ENCODE measurements around the gene C18orf63.
A peak's percentile ranks its signal among the peaks of the same experiment; 100 is the strongest.

The C18orf63 gene

DNA sequence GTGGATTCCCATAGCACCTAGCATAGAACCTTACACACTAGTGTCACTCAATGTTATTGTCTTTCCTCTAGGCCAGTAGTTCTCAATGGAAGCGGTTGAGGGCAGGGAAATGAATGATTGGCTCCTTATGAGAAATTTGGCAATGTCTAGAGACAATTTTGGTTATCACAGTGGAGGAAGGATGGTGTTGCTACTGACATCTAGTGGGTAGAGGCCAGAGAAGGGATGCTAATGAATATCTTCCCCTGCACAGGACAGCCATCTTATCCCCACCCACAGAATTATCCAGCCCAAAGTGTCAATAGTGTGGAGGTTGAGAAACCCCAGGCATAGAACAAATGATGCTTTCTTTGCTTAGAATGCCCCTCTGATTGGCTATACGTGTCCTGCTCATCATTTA is 15.8 kb downstream of the C18orf63 start:
- DNase-seq, result no peak

DNA sequence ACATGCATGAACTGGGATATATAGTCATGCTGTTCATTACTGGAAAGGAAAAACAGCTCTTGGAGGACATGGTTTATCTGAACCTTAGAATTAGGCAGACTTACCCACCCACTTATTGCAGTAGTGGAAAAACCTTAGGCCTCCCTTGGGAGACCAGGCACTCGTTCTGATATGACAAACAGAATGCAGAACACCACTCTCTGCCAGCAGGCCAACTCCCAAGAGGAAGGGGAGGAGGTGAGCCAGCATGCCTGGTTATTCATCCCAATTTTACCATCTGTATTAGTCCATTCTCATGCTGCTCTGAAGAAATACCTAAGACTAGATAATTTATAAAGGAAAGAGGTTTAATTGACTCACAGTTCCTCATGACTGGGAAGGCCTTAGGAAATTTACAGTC is 17.5 kb downstream of the C18orf63 start:
- no peak for DNase-seq

DNA sequence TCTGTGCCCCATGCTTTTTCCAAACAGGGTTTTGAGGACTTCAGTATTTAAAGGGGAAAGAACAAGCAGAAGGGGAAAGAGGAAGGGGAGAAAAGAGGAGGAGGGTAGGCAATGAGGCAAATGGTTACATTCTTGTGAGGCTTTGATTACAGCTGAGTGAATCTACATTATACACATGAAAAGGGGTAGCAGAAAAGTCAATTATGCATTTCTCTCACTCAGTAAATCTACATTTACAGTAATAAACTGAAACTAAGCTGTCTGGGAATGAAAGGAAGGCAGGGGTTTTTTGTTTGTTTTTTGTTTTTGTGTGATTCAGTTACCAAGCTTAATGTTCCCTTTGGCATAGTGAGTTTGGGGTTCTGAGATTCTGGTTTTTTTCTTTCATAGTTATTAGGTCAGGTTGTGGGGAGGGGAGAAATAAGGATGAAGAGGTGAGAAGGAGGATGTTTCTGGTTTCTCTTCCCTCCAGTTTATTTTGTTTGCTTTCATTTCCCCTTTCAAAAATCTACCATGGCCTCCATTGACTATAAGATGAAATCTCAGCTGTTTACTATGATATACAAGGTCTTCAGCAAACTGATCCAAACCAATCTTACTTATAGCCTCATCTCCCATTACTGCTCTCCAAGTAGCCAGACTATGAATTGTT is 18.7 kb downstream of the C18orf63 start:
- DNase-seq, result no peak

DNA sequence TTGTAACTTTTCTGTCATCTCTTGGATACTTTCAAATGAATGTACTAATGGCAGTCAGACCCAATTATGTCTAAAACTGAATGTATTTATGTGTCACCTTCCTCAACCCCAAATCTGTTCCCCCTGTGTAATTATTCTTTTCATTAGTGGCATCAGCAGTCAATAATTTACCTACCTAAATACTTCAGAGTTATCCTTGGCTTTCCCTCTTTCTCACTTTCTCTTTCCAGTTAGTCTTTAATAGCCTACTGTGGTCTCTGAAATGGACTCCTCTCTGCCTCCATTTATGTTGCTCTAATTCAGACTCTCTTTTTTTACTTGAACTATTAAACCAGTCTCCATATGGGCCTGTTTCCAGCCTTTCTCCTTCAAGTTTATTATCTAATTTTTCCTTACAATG is 21.0 kb downstream of the C18orf63 start:
- DNase-seq, result no peak

DNA sequence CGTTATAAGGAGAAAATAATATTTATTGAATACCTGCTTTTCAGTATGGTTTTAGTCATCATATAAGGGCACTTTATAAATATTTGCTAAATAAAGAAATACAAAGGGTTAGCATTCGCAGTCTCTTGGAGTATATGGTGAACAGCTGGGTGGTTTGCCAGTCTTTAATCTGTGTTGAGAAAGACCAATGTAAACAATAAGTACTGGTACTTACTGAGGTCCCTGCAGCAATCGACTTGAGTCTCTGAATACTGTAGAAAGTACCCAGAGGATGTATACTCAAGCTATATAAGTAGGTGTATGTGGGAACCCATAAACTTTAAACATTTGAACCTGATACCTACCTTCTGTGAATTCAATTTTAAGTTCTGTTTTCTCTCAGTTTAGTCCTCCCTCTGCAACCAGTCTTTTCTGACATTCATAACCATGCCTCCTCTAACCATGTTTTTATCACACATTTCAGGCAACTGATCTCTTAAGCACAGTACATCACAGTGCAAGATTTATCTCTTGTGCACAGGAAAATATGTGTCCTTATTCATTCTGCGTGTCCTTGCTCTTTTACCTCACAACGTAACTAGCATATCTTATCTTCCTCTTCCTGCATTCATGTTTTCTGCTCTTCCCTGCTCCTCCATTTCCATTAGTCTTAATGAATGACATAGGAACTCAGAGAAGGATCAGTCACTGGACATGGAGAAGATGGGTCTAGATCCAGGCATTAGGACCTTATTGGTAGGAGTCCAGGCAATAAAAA is 21.7 kb downstream of the C18orf63 start:
- no peak for DNase-seq

DNA sequence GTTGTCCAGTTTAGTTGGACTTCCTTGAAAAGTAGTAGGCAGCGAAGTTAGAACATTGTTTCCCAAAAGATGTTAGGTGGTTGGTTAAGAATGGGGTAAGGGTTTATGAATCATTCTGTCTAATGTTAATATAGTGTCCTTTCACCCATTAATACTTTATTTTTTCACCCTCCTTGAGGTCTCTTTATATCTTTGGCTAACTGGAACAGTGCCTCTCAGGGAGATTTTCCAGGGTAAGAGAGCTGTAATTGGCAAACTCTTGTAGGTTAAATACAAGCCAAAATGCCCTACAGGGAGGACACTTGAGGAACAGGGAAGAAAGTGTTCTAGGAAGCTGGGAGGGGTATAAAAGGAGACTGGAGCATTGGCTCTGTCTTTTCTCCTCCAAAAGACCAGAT is 22.3 kb downstream of the C18orf63 start:
- DNase-seq, result no peak

DNA sequence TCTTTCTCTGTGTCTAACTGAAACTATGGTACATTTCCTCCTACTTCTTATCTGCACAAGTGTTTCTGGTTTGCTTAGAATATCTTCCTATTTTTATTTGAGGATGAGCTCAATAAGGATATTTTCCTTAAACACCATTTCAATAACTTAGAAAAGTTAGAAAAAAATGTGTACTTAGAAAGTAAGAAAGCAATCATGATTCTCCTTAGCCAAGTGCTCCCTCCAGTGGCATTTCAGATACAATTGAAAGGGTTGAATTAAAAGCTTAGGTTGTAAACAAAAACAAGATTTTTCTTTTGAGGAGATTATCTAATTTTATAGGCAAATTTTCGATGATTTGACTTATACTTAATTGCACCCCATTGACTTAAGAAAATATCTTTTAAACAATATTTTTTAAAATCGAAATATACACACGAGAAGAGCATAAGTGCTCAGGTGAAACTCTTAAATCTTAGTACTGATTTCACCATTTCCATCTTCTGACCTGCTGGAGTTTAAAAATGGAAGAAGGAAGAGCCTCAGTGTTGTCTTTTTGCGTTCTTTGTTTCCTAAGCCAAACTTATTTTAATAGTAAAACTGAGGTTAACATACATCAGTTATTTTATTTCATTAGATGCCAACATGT is 26.9 kb downstream of the C18orf63 start:
- no peak for DNase-seq

DNA sequence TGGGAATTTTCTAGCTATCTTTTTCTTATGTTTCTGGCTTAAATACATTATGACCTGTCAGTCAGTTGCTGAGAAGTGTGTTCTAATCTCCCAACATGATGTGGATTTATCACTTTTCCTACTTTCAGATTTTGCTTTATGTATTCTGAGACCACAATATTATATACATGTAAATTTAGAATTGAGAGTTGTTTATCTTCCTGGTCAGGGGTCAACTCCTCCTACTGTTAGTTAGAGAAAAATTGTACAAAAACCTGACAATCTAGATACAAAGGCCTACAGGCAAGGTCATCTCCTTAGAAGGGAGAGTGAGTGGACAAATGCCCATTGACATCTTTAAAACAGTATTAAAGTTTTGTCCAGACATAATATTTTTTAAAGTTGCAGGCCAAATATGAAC is 30.6 kb downstream of the C18orf63 start:
- DNase-seq, result no peak

DNA sequence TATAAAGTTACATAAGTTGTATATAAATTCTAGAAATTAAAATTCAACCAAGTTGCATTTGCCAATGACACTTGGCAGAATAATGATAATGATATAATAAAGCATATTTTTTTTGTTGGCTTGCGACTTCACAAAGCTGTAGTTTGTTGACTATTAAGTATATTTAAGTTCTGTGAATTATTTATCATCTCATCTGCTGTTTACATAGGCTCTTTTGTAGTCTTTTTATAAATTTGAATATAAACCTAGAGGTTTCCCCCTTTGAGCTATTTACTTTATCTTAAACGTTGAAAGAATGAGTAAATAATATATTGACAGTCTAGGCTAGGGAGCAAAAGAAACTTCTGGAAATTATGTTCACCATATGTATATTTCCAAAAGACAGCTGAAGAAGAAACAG is 32.9 kb downstream of the C18orf63 start:
- DNase-seq, result no peak

DNA sequence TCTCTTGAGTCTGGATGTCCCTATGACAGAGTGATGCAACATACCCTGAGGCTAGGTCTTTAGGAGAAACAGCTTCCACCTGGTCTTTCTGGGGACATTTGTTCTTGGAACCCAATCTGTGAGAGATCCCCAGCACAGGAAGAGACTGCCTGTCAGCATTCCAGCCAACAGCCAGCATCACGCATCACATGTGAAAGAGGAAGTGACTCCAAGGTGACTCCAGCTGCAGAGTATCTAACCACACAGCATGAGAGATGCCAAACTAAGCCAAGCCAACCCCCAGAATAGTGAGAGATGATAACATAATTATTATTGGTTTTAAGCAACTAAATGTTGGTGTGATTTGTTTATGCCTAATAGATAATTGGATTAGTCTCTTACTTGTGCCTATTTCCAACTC is 35.7 kb downstream of the C18orf63 start:
- DNase-seq, result no peak

DNA sequence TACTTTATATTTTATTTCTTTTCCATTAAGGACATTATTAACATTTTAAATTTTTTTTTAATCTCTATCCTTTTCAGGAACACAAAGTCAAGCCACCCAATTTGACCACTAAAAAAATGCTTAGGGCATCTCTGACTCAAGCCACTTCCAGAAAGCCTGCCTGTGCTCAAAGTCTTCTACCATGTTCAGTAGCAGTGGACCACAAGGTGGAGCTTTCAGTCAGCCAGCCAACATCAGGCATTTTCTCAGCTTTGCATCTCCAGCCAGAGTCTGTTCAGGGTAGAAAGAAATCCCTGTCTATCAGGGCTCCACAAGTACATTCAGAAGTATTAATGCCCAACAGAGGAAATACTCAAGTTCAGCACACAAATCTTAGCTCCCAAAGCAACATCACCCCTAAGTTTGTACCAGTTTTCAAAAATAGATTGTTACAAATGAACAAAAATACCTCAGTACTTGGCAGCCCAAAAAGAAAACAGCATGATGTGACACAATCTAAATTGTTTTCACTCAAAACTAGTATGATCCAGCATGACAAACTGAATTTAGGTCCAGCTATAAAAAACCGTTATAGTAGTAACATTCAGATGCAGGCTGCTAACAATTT is 37.6 kb downstream of the C18orf63 start:
- DNase-seq, result peak; percentile 8

DNA sequence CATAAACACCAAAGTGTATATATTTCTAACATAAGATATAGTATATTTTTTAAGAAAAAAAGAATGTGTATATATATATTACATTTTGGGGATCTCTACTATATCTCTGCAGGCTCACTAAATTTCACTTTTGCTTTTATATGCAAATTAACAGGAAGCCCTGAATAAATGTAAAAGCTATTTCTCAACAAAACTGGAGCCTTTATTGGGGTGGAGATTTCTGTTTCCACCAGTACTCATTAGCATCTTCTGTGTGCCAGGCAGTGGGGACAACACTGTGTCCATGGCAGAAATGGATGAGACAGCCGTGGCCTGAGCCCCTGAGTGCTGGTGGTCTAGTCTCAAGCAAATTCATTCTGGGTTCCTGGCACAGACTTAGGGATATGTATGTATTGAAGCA is 41.3 kb downstream of the C18orf63 start:
- no peak for DNase-seq

DNA sequence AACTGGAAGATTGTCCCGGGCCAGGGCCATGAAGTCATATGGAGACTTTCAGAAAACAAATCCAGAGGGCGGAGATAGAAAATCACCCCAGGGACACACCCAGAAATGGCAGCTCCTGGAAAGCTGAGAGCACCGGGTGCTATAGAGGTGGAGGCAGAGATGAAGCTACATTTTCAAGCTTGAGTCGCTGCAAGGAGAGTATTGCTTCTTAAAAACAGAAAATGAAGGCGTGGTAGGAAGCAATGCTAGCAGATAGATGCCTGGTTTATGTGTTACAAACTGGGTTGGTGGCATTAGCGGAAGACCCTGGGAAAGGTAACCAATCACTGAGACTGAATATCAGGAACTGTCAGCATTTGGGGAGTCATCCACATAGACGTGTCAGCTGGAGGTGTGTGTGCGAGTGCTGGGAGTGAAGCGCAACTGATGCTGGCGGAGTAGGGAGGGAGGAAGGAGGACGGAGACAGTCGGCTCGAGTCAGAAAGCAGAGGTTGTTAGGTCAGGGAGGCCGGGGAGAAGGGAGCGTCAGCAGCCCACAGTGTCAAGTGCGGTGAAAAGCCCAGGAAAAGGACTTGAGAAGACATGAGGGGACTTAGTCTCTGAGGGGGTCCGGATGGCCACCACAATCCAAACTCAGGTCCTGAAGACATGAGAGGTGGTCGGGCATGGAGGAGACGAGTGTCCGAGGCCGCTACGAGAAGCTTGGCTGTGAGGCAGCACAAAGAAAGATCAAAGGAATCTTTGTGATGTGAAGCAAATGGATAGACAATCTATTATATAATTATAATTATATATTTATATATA is 45.4 kb downstream of the C18orf63 start:
- no peak for DNase-seq

DNA sequence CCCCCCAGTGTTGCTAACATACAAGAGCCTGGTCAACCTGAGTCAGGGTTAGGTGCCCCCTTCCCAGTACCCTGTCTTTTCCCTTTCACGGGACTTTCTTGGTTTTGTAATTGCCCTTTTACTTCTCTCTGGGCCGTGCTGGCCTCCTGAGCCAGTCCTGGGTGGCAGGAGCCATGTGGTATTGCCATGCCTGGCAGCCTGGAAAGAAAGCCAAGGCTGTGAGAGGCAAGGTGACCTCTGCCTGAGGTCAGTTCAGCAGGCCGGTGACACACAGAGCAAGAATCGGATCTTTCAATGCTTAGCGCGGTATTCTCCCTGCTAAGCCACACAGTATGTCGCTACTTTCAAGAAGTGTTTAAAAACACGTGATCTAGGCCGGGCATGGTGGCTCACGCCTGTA is 52.3 kb downstream of the C18orf63 start:
- DNase-seq, result no peak

DNA sequence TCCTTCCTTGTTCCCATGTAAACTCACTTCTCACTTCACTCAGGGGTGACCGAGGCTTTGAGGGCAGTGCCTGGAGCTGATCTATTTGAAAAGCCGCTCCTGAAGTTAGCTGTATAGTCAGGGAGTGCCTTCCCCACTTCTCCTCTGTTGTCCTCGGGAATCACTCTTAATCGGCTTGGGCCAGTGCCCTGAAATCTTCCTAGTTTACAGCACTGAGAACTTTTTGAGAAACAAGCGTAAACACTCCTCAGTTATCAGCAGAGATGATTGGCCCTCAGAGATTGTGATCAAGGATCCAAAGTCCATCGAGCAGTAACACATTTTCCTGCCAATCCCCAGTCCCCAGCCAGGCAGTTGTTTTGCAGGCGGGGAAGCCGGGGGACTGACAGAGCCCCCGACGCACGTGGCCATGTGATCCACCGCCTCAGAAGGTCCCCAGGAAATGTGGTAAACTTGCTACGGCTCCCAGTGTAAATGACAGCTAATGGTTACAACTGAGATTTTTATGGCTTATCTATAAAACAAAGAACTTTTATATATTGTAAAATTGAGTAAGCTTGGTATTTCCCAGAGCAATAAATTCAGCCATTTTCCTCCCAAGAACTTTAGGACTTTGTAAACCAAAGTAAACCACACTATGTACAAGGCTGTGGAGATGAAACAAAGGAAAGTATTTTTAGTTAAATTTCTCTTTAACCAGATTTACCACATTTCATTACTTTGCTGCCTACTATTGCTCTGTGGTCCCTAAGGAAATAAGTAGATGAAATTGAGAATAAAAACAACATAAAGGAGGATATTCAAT is 53.5 kb downstream of the C18orf63 start:
- DNase-seq, result no peak

DNA sequence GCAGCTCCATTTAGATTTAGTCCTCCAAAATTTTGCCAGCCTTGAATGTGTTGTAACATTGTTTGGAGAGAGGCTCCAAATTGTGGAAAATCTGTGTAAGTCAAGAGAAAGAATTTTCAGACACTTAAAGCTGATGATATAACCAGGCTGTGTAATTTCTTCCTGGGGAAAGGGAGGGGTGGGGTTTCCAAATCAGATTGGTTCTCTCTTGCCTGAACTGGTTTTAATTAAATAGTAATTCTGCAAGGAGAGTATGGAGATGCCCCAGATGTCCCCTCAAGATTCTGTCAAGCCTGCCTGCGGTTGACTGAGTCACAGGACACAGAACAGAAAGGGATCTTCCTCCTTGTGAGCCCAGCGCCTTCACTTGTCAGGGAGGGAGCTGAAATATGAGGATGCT is 54.5 kb downstream of the C18orf63 start:
- no peak for DNase-seq

DNA sequence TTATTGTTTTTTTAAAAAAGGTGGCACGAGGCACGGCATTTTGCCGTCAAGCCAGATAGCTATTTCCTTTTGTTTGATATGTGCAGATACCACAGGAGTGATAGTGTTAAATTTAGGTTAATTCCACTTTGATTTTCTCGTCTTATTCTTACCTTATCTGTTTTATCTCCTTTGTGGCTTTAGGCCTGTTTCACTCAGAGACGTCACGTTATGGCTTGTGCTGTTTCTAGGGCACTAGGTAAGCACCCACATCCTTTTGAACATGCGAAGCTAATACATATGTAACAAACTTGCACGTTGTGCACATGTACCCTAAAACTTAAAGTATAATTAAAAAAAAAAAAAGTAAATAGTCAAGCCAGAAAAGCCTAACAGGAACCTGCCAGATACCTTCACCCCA is 57.8 kb downstream of the C18orf63 start:
- DNase-seq, result no peak

DNA sequence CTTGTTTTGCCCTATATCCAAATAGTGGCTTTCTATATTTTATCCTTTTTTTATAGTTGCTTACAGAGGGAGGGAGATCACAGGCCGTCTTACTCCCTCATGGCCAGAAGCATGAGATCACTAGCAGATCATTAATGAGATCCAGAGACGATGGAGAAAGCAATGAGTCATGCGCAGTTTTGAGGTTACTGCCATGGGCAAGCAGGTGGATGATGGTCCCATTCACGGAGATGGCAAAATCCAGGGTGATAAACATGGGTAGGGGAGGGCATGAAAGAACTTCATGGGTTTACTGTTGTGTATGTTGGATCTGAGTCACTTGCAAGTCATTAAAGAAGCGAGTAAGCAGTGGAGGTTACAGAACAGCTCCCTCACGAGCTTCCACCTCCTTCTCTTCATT is 60.4 kb downstream of the C18orf63 start:
- DNase-seq, result no peak

DNA sequence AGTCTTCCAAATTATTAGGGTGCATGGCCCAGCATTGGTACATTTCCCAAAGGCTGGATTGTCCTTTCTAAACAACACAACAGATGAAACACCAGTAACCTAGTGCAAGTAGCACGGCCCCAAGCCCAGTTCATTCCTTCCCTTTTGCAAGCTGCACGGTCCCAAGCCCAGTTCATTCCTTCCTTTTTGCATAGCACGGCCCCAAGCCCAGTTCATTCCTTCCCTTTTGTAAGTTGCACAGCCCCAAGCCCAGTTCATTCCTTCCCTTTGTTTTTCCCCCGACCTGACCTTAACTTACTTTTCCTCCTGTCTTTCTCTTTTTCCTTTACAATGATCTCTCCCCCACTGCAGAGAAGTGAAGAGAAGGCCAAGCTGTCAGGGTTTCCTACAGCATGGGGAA is 60.9 kb downstream of the C18orf63 start:
- DNase-seq, result no peak

DNA sequence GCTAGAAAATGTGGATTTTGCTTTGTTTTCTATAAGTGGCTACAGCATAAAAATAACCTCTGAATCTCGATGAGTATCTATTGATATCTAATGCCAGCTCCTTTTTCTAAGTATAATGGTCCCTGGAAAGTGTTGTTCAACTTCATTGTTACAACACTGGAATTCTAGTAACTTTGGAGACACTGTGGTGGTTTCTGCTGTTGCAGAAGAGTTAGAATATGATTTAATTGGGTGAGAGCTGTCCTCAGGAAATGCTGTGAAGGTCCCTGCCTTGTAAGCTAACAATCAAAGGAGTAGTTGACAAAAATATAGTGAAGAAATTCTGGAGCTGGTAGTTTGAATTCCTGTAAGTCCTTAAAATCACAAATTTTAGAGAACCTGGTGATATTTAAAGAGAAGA is 62.1 kb downstream of the C18orf63 start:
- DNase-seq, result no peak

DNA sequence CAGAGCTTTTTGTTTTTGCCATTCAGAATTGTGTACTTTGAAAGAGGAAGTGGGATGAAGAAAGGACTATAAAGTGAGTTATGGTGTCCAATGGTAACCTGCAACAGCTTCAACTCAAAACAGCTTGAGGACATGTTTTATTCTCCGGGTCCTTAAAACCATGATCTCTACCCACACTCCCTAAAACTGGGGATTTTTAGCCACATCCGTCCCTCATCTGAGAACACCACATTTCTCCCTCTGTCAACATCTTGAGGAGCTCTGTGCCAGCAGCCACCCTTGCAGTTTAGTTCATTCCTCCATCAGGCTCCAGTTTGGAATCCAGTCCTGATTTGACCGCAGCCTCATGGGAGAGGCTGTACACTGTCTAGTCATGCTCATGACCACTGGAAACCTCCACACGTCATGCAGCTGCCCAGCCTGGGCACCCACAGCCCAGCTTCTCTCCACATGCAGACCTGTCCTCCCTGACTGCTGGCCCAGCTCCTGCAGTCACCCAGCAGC is 62.6 kb downstream of the C18orf63 start:
- no peak for DNase-seq

DNA sequence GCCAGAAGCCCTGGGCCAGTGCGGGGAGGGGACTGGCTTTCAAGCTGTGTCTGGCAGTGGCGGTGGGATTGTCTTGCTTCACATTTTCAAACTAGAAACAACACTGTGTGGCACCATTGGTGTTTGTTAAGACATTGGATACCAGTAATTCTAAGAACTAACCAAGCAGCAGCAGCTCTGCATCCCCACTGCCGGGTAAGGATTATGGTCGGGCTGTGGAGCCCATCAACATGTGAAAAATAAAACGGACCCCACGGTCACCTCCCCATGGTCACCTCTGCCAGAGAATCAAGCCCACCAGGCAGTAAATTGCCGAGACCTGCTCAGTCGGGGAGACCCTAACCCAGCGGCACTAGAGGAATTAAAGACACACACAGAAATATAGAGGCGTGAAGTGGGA is 65.3 kb downstream of the C18orf63 start:
- no peak for DNase-seq
